ENCODE results near the gene FAM117A.

- TF ChIP-seq, protein P1, sequence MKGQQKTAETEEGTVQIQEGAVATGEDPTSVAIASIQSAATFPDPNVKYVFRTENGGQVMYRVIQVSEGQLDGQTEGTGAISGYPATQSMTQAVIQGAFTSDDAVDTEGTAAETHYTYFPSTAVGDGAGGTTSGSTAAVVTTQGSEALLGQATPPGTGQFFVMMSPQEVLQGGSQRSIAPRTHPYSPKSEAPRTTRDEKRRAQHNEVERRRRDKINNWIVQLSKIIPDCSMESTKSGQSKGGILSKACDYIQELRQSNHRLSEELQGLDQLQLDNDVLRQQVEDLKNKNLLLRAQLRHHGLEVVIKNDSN (IDR thresholded peaks at IDR 0.05) = no peak
- TF ChIP-seq EP300 (IDR thresholded peaks at IDR 0.05; ENCODE audit: borderline replicate concordance) (no peak), RAD21 (IDR thresholded peaks at IDR 0.05; ENCODE audit: low read depth) (no peak), TAF1 (IDR thresholded peaks at IDR 0.05; ENCODE audit: low read depth) (no peak)
Observed at GRCh38 chr17:49680314-49680713, 83.6 kb downstream of the FAM117A start.
